Activated CD8-positive, alpha-beta memory T cell treated with anti-CD3 and anti-CD28 coated beads for 1 hour (primary cell): ENCODE measurements around the gene ZNF385B.

Experiments
- DNase-seq, 2 donors: peaks; one replicate each; pipeline ENCODE4 v3.0.0-alpha.2; 2020; ENCODE audit warnings: low read depth in 1 of 2; ENCODE audit errors: extremely low read depth in 1 of 2

The ZNF385B gene

GRCh38 chr2:179422037-179422643 lies 439.3 kb downstream of the ZNF385B start:
- DNase-seq = no peak

- DNase-seq = no peak
Observed at GRCh38 chr2:179417436-179417949, 443.9 kb downstream of the ZNF385B start.

DNA sequence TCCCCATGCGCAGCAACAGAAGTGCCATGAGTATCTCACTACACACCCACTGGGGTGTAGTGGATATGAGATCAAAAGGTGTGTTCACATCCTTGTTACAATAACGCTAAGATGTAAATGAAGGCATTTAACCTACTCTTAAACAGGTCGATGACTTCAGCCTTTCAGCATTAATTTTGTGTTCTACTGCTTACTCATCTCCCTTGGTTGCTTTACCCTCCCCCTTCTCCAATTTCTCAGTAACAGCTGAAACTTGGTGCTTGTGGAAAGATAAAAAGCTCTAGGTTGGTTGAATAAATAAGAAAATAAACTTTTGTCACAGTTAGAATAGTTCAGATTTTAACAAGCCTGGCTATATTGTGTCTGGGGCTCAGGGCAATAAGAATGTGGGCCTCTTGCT lies 449.3 kb downstream of the ZNF385B start:
- DNase-seq = no peak

- no peak for DNase-seq
Observed at GRCh38 chr2:179410552-179411356, 450.7 kb downstream of the ZNF385B start.

DNA sequence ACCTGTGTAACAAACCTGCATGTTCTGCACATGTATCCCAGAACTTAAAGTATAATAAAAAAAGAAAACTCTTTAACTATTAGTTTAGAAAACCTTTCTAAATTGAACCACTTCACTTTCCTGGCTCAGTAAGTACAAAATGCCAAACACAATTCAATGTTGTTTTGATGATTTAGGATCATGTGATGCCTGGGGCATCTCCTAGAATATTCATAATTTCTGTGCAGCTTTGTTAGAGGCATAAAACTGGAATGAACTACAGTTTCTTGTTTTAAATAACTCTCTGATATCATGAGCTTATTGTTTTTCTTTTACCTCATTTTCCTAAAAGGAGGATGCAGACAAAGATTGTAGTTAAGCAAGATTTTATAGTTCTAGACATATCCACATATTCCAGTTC lies 457.8 kb downstream of the ZNF385B start:
- DNase-seq = no peak

- DNase-seq = no peak
Observed at GRCh38 chr2:179393481-179393880, 467.9 kb downstream of the ZNF385B start.
